Natural killer cell treated with Interleukin-12 subunit alpha and Interleukin-12 subunit beta and Interleukin-15 and Interleukin-18, amount 100 ng/mL, for 72 hours (primary cell): Measurements from ENCODE around the gene PPARD. TPM values are rescaled to one million over a fixed set of nuclear protein-coding genes. Genes with fewer than 3 reads are reported as not detected.

ENCODE experiments used
- ATAC-seq, 2 donors: fragments of 150-1000 bp; cut with Tn5 transposase in 1 of 2; sonication (Bioruptor Pico), chemical (Tn5 transposase) in 1 of 2; 2 replicates each; pipeline ENCODE4 v1.10.0; 2021
- DNase-seq: peaks from one replicate; pipeline ENCODE4 v3.0.0; 2022; ENCODE audit warnings: low spot score
- H3K27ac Mint-ChIP-seq, 2 donors: 1 replicate in 1 of 2; 2 replicates in 1 of 2; pipeline ENCODE4 v1.8.0; 2022; ENCODE audit warnings: mixed read lengths in 2 of 2, mild to moderate bottlenecking in 1 of 2, moderate library complexity in 1 of 2
- H3K27me3 Mint-ChIP-seq, 2 donors: 1 replicate in 1 of 2; 2 replicates in 1 of 2; pipeline ENCODE4 v1.8.0; 2022; ENCODE audit warnings: mixed read lengths in 2 of 2
- H3K36me3 Mint-ChIP-seq: one replicate; pipeline ENCODE4 v1.8.0; 2022; ENCODE audit warnings: mixed read lengths
- H3K4me1 Mint-ChIP-seq, 2 donors: 1 replicate in 1 of 2; 2 replicates in 1 of 2; pipeline ENCODE4 v1.8.0; 2022; ENCODE audit warnings: low read depth in 2 of 2, mixed read lengths in 2 of 2, mild to moderate bottlenecking in 1 of 2
- H3K4me3 Mint-ChIP-seq: one replicate; pipeline ENCODE4 v1.8.0; 2022; ENCODE audit warnings: mixed read lengths
- H3K9me3 Mint-ChIP-seq: 2 replicates; pipeline ENCODE4 v1.8.0; 2022; ENCODE audit warnings: mixed read lengths
- total RNA-seq, 2 donors: library from RNA; stranded (reverse); gene quantifications; one replicate each; pipeline ENCODE4 v1.2.3, GENCODE V29; 2022

The PPARD gene
- total RNA-seq, 2 donors from 2014 or later, result 19.6 to 19.9 TPM

GRCh38 chr6:35406711-35407485, 64.5 kb downstream of the PPARD start:
- Mint-ChIP-seq H3K36me3 (no peaks in the 10 kb centered on the region), H3K4me1 (peaks cover 16 to 19% of the 10 kb centered on the region in 2 donors), H3K27ac (no peak overlapping the region), H3K4me3 (no peak overlapping the region), H3K9me3 (no peaks in the 10 kb centered on the region), H3K27me3 (no peaks in the 10 kb centered on the region)
- DNase-seq, result no peak
- no peak for ATAC-seq

DNA sequence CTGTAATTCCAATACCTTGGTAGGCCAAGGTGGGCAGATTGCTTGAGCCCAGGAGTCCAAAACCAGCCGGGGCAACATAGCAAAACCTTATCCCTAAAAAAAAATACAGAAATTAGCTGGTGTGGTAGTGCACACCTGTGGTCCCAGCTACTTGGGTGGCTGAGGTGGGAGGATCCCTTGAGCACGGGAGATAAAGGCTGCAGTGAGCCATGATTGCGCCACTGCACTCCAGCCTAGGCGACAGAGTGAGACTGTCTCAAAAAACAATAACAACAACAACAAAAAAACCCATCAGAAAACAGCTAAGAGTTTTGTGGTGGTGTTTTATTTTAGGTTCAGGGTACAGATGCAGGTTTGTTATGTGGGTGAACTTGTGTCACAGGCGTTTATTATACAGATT, 66.9 kb downstream of the PPARD start:
- DNase-seq (no peak), ATAC-seq (no peak)
- Mint-ChIP-seq H3K36me3 (peaks cover 4% of the 10 kb centered on the region), H3K4me1 (peaks cover 10 to 16% of the 10 kb centered on the region in 2 donors), H3K9me3 (no peaks in the 10 kb centered on the region), H3K4me3 (no peak overlapping the region), H3K27me3 (no peaks in the 10 kb centered on the region), H3K27ac (peak overlapping the region in 1 of 2 donors; percentile 76)

- Mint-ChIP-seq H3K4me1 (peaks cover 10 to 16% of the 10 kb centered on the region in 2 donors), H3K4me3 (no peak overlapping the region), H3K36me3 (peaks cover 4% of the 10 kb centered on the region), H3K9me3 (no peaks in the 10 kb centered on the region), H3K27me3 (no peaks in the 10 kb centered on the region), H3K27ac (peak overlapping the region in 1 of 2 donors; percentile 76)
- DNase-seq (no peak), ATAC-seq (no peak)
These were observed 67.8 kb downstream of the PPARD start for GRCh38 chr6:35410131-35410530.

- peaks cover 8% of the 10 kb centered on the region for H3K36me3 Mint-ChIP-seq
- H3K9me3 Mint-ChIP-seq, result no peaks in the 10 kb centered on the region
- peak overlapping the region in 1 of 2 donors; percentile 76 for H3K27ac Mint-ChIP-seq
- no peak for DNase-seq
- H3K4me3 Mint-ChIP-seq, result no peak overlapping the region
- no peaks in the 10 kb centered on the region for H3K27me3 Mint-ChIP-seq
- peak; percentile 72 to 74 for ATAC-seq
- peaks cover 10 to 20% of the 10 kb centered on the region in 2 donors for H3K4me1 Mint-ChIP-seq
These were observed 68.7 kb downstream of the PPARD start for GRCh38 chr6:35411066-35411465.

- Mint-ChIP-seq H3K4me1 (peaks cover 10 to 20% of the 10 kb centered on the region in 2 donors), H3K27me3 (no peaks in the 10 kb centered on the region), H3K9me3 (no peaks in the 10 kb centered on the region), H3K27ac (no peak overlapping the region), H3K4me3 (no peak overlapping the region), H3K36me3 (peaks cover 8% of the 10 kb centered on the region)
- DNase-seq (no peak), ATAC-seq (no peak)
These were observed 69.7 kb downstream of the PPARD start for GRCh38 chr6:35412102-35412501.

DNA sequence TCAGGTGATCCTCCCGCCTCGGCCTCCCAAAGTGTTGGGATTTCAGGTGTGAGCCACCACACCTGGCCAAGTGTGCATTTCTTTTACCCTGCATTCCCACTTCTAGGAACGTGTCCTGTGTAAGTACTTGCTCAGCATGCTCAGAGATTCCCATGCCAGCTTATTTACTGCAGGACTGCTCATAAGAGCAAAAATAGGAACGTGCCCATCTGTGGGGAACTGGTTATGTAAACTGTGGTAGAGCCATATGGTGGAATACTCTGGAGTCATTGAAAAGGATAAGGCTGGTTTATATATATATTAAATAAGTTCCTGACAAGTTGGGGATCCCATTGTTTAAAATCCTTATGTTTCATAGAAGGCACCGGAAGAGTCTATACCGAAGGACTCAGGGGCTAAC, 71.6 kb downstream of the PPARD start:
- no peaks in the 10 kb centered on the region for H3K9me3 Mint-ChIP-seq
- no peak overlapping the region for H3K27ac Mint-ChIP-seq
- peaks cover 23 to 35% of the 10 kb centered on the region in 2 donors for H3K4me1 Mint-ChIP-seq
- H3K27me3 Mint-ChIP-seq, result no peaks in the 10 kb centered on the region
- H3K36me3 Mint-ChIP-seq, result peaks cover 8% of the 10 kb centered on the region
- no peak overlapping the region for H3K4me3 Mint-ChIP-seq
- no peak for DNase-seq
- no peak for ATAC-seq

GRCh38 chr6:35415065-35415891, 72.9 kb downstream of the PPARD start:
- DNase-seq (no peak), ATAC-seq (no peak)
- H3K4me1 Mint-ChIP-seq, result peaks cover 23 to 35% of the 10 kb centered on the region in 2 donors

DNA sequence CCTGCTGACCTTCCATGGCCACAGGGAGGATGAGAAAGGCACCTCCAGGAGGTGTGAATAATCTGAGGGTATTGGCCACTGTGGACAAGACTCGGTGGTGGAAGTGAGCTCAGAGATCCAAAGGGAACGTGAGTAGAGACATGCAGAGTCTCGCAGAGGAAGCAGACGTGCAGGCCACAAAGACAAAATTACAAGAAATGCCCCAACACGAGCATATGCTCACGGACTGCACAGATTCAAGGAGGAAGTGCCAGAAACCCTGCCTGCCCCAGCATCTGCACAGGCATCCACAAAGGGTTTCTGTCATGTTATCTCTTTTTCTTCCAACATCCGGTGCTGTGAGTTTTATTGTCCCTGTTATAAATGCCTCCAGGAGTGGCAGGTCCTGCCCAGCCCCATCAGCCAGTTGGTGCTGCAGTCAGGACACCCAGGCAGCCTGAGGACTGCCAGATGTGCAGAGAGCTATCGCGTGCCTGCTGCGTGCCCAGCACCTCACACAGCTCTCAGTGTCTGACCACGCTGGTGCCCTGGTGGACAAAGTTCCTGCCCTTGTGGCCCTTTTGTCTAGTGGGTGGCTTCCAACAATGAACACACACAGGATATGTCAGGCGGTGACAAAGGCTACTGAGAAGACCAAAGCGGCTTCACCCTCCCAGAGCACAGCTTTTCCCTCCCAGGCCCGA, 75.8 kb downstream of the PPARD start:
- no peaks in the 10 kb centered on the region for H3K9me3 Mint-ChIP-seq
- DNase-seq (no peak), ATAC-seq (peak; percentile 50 to 65)
- H3K27ac Mint-ChIP-seq, result peak overlapping the region; percentile 48 to 79
- H3K27me3 Mint-ChIP-seq, result no peaks in the 10 kb centered on the region
- H3K4me3 Mint-ChIP-seq, result peak overlapping the region; percentile 39
- peaks cover 13 to 23% of the 10 kb centered on the region in 2 donors for H3K4me1 Mint-ChIP-seq
- peaks cover 4% of the 10 kb centered on the region for H3K36me3 Mint-ChIP-seq

More at GRCh38 chr6:35415065-35415891, 72.9 kb downstream of the PPARD start:
- H3K27me3 Mint-ChIP-seq, result no peaks in the 10 kb centered on the region
- H3K4me3 Mint-ChIP-seq, result no peak overlapping the region
- peaks cover 8% of the 10 kb centered on the region for H3K36me3 Mint-ChIP-seq
- no peak overlapping the region for H3K27ac Mint-ChIP-seq
- no peaks in the 10 kb centered on the region for H3K9me3 Mint-ChIP-seq

DNA sequence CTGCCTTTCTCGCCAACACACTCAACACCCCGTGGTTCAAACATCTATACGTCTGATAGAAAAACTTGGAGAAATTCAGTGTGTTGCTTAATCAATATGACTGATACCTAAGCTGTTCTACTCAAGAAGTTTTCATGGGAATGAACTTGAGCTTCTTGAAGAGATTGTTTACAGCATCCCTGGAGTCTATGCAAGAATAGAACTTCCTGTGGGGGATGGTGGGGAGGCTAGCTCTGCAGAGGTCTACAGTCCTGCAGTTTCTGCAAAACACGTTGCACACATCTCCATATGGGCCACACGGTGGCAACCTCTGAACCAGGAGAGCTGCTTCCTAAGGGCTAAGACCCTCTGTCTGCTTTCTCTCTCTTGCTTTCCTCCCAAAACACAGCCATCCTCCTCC, 77.1 kb downstream of the PPARD start:
- DNase-seq, result no peak
- Mint-ChIP-seq H3K9me3 (no peaks in the 10 kb centered on the region), H3K4me1 (peaks cover 13 to 23% of the 10 kb centered on the region in 2 donors), H3K36me3 (peaks cover 4% of the 10 kb centered on the region), H3K27me3 (no peaks in the 10 kb centered on the region), H3K4me3 (no peak overlapping the region), H3K27ac (no peak overlapping the region)
- no peak for ATAC-seq

DNA sequence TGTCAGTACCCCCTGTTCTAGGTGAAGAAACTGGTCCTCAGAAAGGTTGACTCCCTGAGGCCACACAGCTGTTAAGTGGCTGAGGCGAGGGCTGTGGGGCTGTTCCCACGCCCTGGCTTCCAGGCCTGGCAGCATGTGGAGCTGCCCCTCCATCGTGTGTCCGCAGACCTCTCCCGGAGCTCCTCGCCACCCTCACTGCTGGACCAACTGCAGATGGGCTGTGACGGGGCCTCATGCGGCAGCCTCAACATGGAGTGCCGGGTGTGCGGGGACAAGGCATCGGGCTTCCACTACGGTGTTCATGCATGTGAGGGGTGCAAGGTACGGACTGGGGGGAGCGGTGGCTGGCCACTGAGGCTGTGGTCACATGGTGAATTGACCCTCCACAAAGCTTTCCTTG, 77.6 kb downstream of the PPARD start:
- no peaks in the 10 kb centered on the region for H3K9me3 Mint-ChIP-seq
- peaks cover 13 to 23% of the 10 kb centered on the region in 2 donors for H3K4me1 Mint-ChIP-seq
- no peak for ATAC-seq
- no peaks in the 10 kb centered on the region for H3K27me3 Mint-ChIP-seq
- peaks cover 4% of the 10 kb centered on the region for H3K36me3 Mint-ChIP-seq
- no peak for DNase-seq
- no peak overlapping the region for H3K4me3 Mint-ChIP-seq
- no peak overlapping the region for H3K27ac Mint-ChIP-seq

DNA sequence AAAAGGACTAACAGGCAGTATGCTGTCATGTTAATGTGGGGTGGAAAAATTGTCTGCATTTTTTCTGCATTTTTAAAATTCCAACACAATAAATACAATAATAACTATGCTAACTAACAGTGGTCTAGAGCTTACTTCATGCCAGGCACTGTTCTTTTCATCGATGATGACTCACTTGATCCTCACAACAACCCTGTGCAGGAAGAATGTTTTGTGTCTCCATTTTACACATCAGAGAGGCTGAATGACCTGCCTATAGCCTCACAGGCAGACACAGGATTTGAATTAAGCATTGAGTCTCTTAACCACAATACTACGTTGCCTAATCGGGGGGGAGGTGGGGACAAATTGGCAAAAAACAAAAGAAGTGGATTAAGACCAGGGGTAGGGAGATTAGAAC, 82.9 kb downstream of the PPARD start:
- DNase-seq (no peak), ATAC-seq (no peak)
- no peak overlapping the region for H3K4me3 Mint-ChIP-seq
- H3K36me3 Mint-ChIP-seq, result peaks cover 14% of the 10 kb centered on the region
- H3K9me3 Mint-ChIP-seq, result peaks cover 6% of the 10 kb centered on the region
- H3K27ac Mint-ChIP-seq, result no peak overlapping the region
- H3K4me1 Mint-ChIP-seq, result peaks cover 0 to 2% of the 10 kb centered on the region in 2 donors
- no peaks in the 10 kb centered on the region for H3K27me3 Mint-ChIP-seq

- Mint-ChIP-seq H3K9me3 (peaks cover 6% of the 10 kb centered on the region), H3K4me1 (peaks cover 0 to 2% of the 10 kb centered on the region in 2 donors), H3K27ac (no peak overlapping the region), H3K36me3 (peaks cover 14% of the 10 kb centered on the region), H3K27me3 (no peaks in the 10 kb centered on the region), H3K4me3 (no peak overlapping the region)
- ATAC-seq, result no peak
- no peak for DNase-seq
These were observed 83.7 kb downstream of the PPARD start for GRCh38 chr6:35426074-35426473.

DNA sequence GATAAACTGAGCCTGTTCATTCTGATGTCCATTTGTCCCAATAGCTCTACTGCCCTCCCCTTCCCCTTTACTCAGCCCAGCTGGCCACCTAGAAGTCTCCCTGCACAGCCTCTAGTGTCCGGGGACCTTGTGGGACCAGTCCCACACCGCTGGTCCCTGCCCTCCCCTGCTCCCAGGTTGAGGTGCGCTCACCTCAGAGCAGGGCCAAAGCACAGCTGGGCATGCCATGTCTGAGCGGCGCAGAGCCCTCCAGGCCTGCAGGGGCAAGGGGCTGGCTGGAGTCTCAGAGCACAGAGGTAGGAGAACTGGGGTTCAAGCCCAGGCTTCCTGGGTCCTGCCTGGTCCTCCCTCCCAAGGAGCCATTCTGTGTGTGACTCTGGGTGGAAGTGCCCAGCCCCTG, 85.1 kb downstream of the PPARD start:
- DNase-seq, result no peak
- Mint-ChIP-seq H3K4me3 (no peak overlapping the region), H3K4me1 (no peaks in the 10 kb centered on the region), H3K27ac (no peak overlapping the region), H3K36me3 (peaks cover 14% of the 10 kb centered on the region), H3K9me3 (peaks cover 6% of the 10 kb centered on the region), H3K27me3 (no peaks in the 10 kb centered on the region)
- ATAC-seq, result no peak
